Endothelial cell (in vitro differentiated cells): ENCODE results near the gene LCN6. TPM values are rescaled to one million over a fixed set of nuclear protein-coding genes. Genes with fewer than 3 reads are reported as not detected.

ENCODE experiments used
- DNase-seq: peaks from one replicate; pipeline ENCODE4 v3.0.0; 2021; ENCODE audit warnings: low spot score
- H3K27ac Mint-ChIP-seq: one replicate; pipeline ENCODE4 v1.8.0; 2021; ENCODE audit warnings: mixed read lengths, inconsistent platforms; ENCODE audit not compliant: unreplicated experiment
- H3K27me3 Mint-ChIP-seq: one replicate; pipeline ENCODE4 v1.8.0; 2021; ENCODE audit warnings: mild to moderate bottlenecking, moderate library complexity, mixed read lengths, inconsistent platforms; ENCODE audit not compliant: unreplicated experiment
- H3K36me3 Mint-ChIP-seq: one replicate; pipeline ENCODE4 v1.8.0; 2021; ENCODE audit warnings: mild to moderate bottlenecking, low read depth, mixed read lengths, inconsistent platforms; ENCODE audit not compliant: unreplicated experiment
- H3K4me1 Mint-ChIP-seq: one replicate; pipeline ENCODE4 v1.8.0; 2021; ENCODE audit warnings: mild to moderate bottlenecking, mixed read lengths, inconsistent platforms; ENCODE audit not compliant: unreplicated experiment
- H3K4me3 Mint-ChIP-seq: one replicate; pipeline ENCODE4 v1.8.0; 2021; ENCODE audit warnings: mild to moderate bottlenecking, mixed read lengths, inconsistent platforms; ENCODE audit not compliant: unreplicated experiment
- H3K9me3 Mint-ChIP-seq: one replicate; pipeline ENCODE4 v1.8.0; 2021; ENCODE audit warnings: mixed read lengths, inconsistent platforms; ENCODE audit not compliant: unreplicated experiment
- total RNA-seq: library from RNA; stranded (reverse); fragmentation: NEBNext Ultra II Directional; extraction: Animal tissue kit (Norgen Biotek cat#: 25700); gene quantifications from one replicate; pipeline ENCODE4 v1.2.1, GENCODE V29; 2021; ENCODE audit not compliant: unreplicated experiment
- TF ChIP-seq, protein P1 (sequence below): fragments of 200-600 bp; sonication (generic); IDR thresholded peaks from one replicate; pipeline ENCODE4 v1.5.0; 2021; ENCODE audit warnings: antibody characterized with exemption; ENCODE audit not compliant: unreplicated experiment

Gene LCN6
- total RNA-seq, 1 donor from 2014 or later = not detected

- no peaks in the 10 kb centered on the region for H3K9me3 Mint-ChIP-seq
- no peak for DNase-seq
- H3K27ac Mint-ChIP-seq = no peak overlapping the region
- TF ChIP-seq, protein P1, sequence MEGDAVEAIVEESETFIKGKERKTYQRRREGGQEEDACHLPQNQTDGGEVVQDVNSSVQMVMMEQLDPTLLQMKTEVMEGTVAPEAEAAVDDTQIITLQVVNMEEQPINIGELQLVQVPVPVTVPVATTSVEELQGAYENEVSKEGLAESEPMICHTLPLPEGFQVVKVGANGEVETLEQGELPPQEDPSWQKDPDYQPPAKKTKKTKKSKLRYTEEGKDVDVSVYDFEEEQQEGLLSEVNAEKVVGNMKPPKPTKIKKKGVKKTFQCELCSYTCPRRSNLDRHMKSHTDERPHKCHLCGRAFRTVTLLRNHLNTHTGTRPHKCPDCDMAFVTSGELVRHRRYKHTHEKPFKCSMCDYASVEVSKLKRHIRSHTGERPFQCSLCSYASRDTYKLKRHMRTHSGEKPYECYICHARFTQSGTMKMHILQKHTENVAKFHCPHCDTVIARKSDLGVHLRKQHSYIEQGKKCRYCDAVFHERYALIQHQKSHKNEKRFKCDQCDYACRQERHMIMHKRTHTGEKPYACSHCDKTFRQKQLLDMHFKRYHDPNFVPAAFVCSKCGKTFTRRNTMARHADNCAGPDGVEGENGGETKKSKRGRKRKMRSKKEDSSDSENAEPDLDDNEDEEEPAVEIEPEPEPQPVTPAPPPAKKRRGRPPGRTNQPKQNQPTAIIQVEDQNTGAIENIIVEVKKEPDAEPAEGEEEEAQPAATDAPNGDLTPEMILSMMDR = no peak
- peaks cover 4% of the 10 kb centered on the region for H3K27me3 Mint-ChIP-seq
- no peak overlapping the region for H3K4me3 Mint-ChIP-seq
- no peaks in the 10 kb centered on the region for H3K36me3 Mint-ChIP-seq
- H3K4me1 Mint-ChIP-seq = no peaks in the 10 kb centered on the region
Observed at GRCh38 chr9:136743639-136744211, 4.6 kb downstream of the LCN6 start.

DNA sequence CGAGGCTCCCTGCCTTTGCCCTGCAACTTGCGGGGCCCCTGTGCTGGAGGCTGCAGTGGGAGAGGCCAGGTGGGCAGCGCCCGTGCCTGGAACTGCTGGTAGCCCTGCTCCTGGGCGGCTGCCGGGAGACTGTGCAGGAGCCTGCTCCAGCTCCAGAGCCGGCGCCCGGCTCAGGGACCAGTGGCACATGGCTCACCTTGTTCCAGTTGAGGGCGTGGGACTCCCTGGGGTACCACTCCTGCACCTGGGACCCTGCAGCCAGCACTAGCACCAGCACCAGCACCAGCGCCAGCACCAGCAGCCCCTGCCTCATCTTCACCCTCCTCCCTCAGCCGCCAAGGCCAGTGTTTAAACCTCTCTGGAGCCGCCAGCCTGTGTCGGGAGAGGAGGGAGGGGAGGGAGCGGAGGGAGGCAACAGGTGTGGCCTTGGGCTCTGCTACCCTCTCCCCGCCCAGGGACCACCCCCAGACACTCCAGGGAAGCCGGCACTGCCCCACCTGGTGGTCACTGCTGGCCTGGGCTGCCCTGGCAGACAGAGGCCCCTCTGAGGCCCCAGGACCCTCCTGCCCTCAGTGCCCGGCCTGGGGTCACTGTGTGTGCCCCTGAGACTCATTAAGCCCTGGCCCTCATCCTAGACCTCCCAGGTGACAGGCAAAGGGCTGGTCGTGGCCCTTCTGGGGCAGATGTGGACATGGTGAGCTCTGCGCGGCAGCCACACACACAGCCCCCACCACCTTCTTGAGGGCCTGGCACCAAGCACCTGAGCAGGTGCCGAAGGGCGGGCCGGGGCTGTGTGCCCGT is 5.5 kb downstream of the LCN6 start, which contains the start of gene LCN10:
TSS of gene LCN10 (minus strand) at position 350 of the 801 bp plus-strand sequence. CDS start at position 313, 37 bp downstream.
- peak; percentile 51 for DNase-seq
- TF ChIP-seq, protein P1 = no peak
- peak within 1 kb of the TSS; percentile 24 for H3K27ac Mint-ChIP-seq
- H3K4me1 Mint-ChIP-seq = no peaks in the 10 kb centered on the region
- H3K27me3 Mint-ChIP-seq = peaks cover 3% of the 10 kb centered on the region
- H3K9me3 Mint-ChIP-seq = no peaks in the 10 kb centered on the region
- H3K36me3 Mint-ChIP-seq = no peaks in the 10 kb centered on the region
- H3K4me3 Mint-ChIP-seq = no peak within 1 kb of the TSS

DNA sequence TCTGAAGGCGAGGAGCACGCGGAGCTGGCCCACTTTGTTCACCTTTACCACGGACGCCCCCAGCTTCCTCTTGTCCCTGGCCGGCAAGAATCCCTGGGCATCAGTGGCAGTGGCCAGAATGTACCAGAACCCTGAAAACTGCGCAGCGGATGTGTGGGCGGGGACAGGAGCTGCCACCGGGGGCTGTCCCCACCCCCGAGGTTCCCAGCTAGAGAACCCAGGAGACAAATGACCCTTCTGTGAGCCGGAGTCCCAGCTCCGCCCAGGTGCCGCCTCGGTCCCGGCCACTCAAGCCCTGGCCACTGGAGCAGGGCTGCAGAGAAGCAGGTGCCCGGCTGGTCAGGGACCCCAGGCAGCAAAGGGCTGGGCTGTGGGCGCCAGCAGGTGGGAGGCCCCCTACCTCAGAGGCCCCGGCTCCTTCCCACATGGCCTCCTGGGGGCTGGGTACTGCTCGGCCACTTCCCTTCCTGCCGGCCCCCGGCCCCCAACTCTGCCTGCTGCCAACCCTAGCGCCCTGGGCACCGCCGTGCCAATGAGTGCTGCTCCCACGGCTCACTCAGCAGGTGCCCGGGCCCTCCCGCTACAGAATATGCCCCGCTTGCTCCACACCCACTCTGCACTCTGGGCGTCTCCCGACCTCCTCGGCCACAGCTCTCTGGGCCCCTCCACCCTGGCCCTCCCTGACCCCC is 6.3 kb downstream of the LCN6 start:
- no peak for DNase-seq
- no peak overlapping the region for H3K4me3 Mint-ChIP-seq

GRCh38 chr9:136740971-136741882 is 7.1 kb downstream of the LCN6 start:
- Mint-ChIP-seq H3K27ac (no peak overlapping the region), H3K4me3 (no peak overlapping the region), H3K4me1 (no peaks in the 10 kb centered on the region), H3K27me3 (peaks cover 4% of the 10 kb centered on the region), H3K36me3 (no peaks in the 10 kb centered on the region), H3K9me3 (no peaks in the 10 kb centered on the region)
- TF ChIP-seq, protein P1 = no peak
- no peak for DNase-seq

More for the DNA sequence above, 6.3 kb downstream of the LCN6 start:
- H3K9me3 Mint-ChIP-seq = no peaks in the 10 kb centered on the region
- no peak overlapping the region for H3K27ac Mint-ChIP-seq
- no peaks in the 10 kb centered on the region for H3K4me1 Mint-ChIP-seq
- no peaks in the 10 kb centered on the region for H3K36me3 Mint-ChIP-seq
- H3K27me3 Mint-ChIP-seq = peaks cover 3% of the 10 kb centered on the region
- TF ChIP-seq, protein P1 = no peak
